ENCODE results near the gene CCDC192.

The CCDC192 gene

GRCh38 chr5:127834094-127834531 lies 130.9 kb downstream of the CCDC192 start:
- TF ChIP-seq CTCF (IDR thresholded peaks at IDR 0.05; ENCODE audit: insufficient read depth, low read length, poor library complexity, severe bottlenecking), result no peak
- Histone ChIP-seq H3K27me3 (replicated peaks; ENCODE audit: control insufficient read depth, insufficient read depth, low read length) (no peaks in the 10 kb centered on the region), H3K4me3 (replicated peaks; ENCODE audit: low read depth, low read length) (no peak overlapping the region), H3K36me3 (ENCODE audit: control insufficient read depth, insufficient read depth, low read length) (no peaks in the 10 kb centered on the region)
- DNase-seq (ENCODE audit: extremely low read depth, insufficient read length), result no peak

- Histone ChIP-seq H3K27me3 (replicated peaks; ENCODE audit: control insufficient read depth, insufficient read depth, low read length) (no peaks in the 10 kb centered on the region), H3K4me3 (replicated peaks; ENCODE audit: low read depth, low read length) (no peak overlapping the region), H3K36me3 (ENCODE audit: control insufficient read depth, insufficient read depth, low read length) (no peaks in the 10 kb centered on the region)
- no peak for DNase-seq (ENCODE audit: extremely low read depth, insufficient read length)
- no peak for TF ChIP-seq CTCF (IDR thresholded peaks at IDR 0.05; ENCODE audit: insufficient read depth, low read length, poor library complexity, severe bottlenecking)
Observed at GRCh38 chr5:127834554-127834953, 131.4 kb downstream of the CCDC192 start.

DNA sequence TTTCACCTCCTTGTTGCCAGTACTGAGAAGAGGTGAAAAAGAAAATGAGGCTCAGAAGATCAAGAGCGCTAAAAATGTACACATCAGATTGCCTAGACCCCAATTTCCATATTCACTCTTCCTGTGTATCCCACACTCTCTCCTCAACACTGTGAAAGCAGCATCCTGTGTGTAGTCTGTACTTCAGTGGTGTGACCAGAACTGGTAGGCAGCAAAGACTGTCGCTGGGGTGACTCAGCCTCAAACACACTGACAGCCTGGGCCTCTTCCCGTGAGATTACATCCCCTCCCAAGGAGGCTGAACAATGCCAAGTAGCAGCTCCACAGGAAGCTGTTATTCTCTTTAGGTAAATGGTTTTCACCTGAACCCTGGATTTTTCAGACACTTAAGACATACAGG lies 135.5 kb downstream of the CCDC192 start:
- H3K27me3 ChIP-seq (replicated peaks; ENCODE audit: control insufficient read depth, insufficient read depth, low read length), result no peaks in the 10 kb centered on the region
- no peak for DNase-seq (ENCODE audit: extremely low read depth, insufficient read length)
- TF ChIP-seq CTCF (IDR thresholded peaks at IDR 0.05; ENCODE audit: insufficient read depth, low read length, poor library complexity, severe bottlenecking), result no peak
- no peak overlapping the region for H3K4me3 ChIP-seq (replicated peaks; ENCODE audit: low read depth, low read length)
- no peaks in the 10 kb centered on the region for H3K36me3 ChIP-seq (ENCODE audit: control insufficient read depth, insufficient read depth, low read length)

DNA sequence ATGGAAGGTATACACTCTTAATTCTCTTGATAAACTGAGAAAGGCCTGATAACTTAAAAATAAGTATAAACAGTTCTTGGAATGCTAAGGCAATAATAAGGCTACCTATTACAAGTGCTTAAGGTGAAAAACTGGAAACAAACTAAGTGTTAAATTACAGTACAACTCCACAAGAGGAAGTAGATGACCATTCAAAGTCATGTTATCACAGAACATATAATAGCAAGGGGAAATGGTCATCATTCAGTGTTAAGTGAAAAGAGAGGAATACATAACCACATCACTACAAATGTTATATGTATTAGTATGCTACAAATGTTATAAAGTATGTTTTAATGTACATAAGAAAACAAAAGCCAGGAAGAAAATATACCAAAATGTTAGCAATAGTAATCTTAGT lies 135.9 kb downstream of the CCDC192 start:
- no peak for TF ChIP-seq CTCF (IDR thresholded peaks at IDR 0.05; ENCODE audit: insufficient read depth, low read length, poor library complexity, severe bottlenecking)
- no peak for DNase-seq (ENCODE audit: extremely low read depth, insufficient read length)
- Histone ChIP-seq H3K4me3 (replicated peaks; ENCODE audit: low read depth, low read length) (no peak overlapping the region), H3K36me3 (ENCODE audit: control insufficient read depth, insufficient read depth, low read length) (no peaks in the 10 kb centered on the region), H3K27me3 (replicated peaks; ENCODE audit: control insufficient read depth, insufficient read depth, low read length) (no peaks in the 10 kb centered on the region)

- H3K27me3 ChIP-seq (replicated peaks; ENCODE audit: control insufficient read depth, insufficient read depth, low read length), result no peaks in the 10 kb centered on the region
- no peak for DNase-seq (ENCODE audit: extremely low read depth, insufficient read length)
- H3K4me3 ChIP-seq (replicated peaks; ENCODE audit: low read depth, low read length), result no peak overlapping the region
- H3K36me3 ChIP-seq (ENCODE audit: control insufficient read depth, insufficient read depth, low read length), result no peaks in the 10 kb centered on the region
- TF ChIP-seq CTCF (IDR thresholded peaks at IDR 0.05; ENCODE audit: insufficient read depth, low read length, poor library complexity, severe bottlenecking), result no peak
Observed at GRCh38 chr5:127839496-127840197, 136.5 kb downstream of the CCDC192 start.

- TF ChIP-seq CTCF (IDR thresholded peaks at IDR 0.05; ENCODE audit: insufficient read depth, low read length, poor library complexity, severe bottlenecking), result no peak
- DNase-seq (ENCODE audit: extremely low read depth, insufficient read length), result no peak
- no peaks in the 10 kb centered on the region for H3K27me3 ChIP-seq (replicated peaks; ENCODE audit: control insufficient read depth, insufficient read depth, low read length)
- H3K36me3 ChIP-seq (ENCODE audit: control insufficient read depth, insufficient read depth, low read length), result no peaks in the 10 kb centered on the region
- no peak overlapping the region for H3K4me3 ChIP-seq (replicated peaks; ENCODE audit: low read depth, low read length)
Observed at GRCh38 chr5:127840198-127840524, 137.0 kb downstream of the CCDC192 start.

Data from GM06990 (cell line).